MM.1S (cell line): Measurements from ENCODE around the gene TMEM271.
"Not testable (repeated sequence)": the region's sequence is repeated elsewhere in the genome, so short reads cannot be mapped to it uniquely, and the experiment has no call there.

Source experiments
- EZH2 ChIP-seq: fragments of 300-600 bp; sonication (generic); optimal IDR thresholded peaks from 2 replicates; pipeline ENCODE3; 2017; ENCODE audit warnings: low read depth, mild to moderate bottlenecking, antibody characterized with exemption, low read length, mixed read lengths
- EZH2phosphoT487 ChIP-seq: fragments of 300-600 bp; sonication (generic); IDR thresholded peaks from 2 replicates; pipeline ENCODE4 v1.6.1; 2018; ENCODE audit warnings: antibody characterized with exemption, low read length
- TF ChIP-seq, protein P1 (sequence below): fragments of 300-600 bp; sonication (generic); IDR thresholded peaks from 2 replicates; pipeline ENCODE4 v1.5.1; 2016; ENCODE audit warnings: antibody characterized with exemption, low read length, mixed read lengths

DNA sequence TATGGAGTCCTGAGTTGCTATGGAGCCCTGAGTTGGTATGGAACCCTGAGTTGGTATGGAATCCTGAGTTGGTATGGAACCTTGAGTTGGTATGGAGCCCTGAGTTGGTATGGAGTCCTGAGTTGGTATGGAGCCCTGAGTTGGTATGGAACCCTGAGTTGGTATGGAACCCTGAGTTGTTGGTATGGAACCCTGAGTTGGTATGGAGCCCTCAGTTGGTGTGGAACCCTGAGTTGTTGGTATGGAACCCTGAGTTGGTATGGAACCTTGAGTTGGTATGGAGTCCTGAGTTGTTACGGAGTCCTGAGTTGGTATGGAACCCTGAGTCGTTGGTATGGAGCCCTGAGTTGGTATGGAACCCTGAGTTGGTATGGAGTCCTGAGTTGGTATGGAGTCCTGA, 13.6 kb downstream of the TMEM271 start:
- TF ChIP-seq, protein P1, sequence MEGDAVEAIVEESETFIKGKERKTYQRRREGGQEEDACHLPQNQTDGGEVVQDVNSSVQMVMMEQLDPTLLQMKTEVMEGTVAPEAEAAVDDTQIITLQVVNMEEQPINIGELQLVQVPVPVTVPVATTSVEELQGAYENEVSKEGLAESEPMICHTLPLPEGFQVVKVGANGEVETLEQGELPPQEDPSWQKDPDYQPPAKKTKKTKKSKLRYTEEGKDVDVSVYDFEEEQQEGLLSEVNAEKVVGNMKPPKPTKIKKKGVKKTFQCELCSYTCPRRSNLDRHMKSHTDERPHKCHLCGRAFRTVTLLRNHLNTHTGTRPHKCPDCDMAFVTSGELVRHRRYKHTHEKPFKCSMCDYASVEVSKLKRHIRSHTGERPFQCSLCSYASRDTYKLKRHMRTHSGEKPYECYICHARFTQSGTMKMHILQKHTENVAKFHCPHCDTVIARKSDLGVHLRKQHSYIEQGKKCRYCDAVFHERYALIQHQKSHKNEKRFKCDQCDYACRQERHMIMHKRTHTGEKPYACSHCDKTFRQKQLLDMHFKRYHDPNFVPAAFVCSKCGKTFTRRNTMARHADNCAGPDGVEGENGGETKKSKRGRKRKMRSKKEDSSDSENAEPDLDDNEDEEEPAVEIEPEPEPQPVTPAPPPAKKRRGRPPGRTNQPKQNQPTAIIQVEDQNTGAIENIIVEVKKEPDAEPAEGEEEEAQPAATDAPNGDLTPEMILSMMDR, result not testable (repeated sequence)
- TF ChIP-seq EZH2phosphoT487, EZH2: not testable (repeated sequence)
